ENCODE results near the gene ZFYVE28.

DNA sequence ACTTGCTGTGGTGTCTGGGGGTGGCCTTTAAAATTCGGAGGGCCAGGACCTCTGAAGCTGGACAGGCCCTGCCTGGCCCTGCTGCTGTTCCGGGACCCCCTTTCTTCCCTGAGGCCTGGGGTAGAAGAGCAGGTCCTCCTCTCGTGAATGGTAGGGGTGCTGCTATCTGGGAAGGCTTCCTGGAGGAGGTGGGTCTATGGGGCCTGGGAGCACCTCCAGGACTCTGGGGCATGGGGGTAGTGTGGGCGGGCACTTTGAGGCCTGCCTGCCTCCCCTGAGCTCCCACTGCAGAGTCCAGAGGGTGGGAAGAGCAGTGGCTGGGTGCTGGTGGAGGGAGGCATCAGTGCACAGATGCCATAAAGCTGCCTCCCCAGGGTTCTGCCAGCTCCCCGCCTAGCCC, 151.6 kb downstream of the ZFYVE28 start:
- TF ChIP-seq, protein P1, sequence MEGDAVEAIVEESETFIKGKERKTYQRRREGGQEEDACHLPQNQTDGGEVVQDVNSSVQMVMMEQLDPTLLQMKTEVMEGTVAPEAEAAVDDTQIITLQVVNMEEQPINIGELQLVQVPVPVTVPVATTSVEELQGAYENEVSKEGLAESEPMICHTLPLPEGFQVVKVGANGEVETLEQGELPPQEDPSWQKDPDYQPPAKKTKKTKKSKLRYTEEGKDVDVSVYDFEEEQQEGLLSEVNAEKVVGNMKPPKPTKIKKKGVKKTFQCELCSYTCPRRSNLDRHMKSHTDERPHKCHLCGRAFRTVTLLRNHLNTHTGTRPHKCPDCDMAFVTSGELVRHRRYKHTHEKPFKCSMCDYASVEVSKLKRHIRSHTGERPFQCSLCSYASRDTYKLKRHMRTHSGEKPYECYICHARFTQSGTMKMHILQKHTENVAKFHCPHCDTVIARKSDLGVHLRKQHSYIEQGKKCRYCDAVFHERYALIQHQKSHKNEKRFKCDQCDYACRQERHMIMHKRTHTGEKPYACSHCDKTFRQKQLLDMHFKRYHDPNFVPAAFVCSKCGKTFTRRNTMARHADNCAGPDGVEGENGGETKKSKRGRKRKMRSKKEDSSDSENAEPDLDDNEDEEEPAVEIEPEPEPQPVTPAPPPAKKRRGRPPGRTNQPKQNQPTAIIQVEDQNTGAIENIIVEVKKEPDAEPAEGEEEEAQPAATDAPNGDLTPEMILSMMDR (IDR thresholded peaks at IDR 0.05 in 2 of 3, conservative IDR thresholded peaks at IDR 0.05 in 1 of 3; ENCODE audit: borderline replicate concordance in 1 of 3, insufficient read depth in 1 of 3, low read depth in 2 of 3, low read length in 2 of 3): no peak
- TF ChIP-seq SIN3A (IDR thresholded peaks at IDR 0.05; ENCODE audit: low read depth) (no peak), EZH2 (IDR thresholded peaks at IDR 0.05) (no peak)
- TF ChIP-seq, protein P2, sequence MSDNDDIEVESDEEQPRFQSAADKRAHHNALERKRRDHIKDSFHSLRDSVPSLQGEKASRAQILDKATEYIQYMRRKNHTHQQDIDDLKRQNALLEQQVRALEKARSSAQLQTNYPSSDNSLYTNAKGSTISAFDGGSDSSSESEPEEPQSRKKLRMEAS (IDR thresholded peaks at IDR 0.05): no peak

All from HCT116 (cell line).